HUES64 (cell line): ENCODE data around the gene ANKRD26.
"Not testable (repeated sequence)": the region's sequence is repeated elsewhere in the genome, so short reads cannot be mapped to it uniquely, and the experiment has no call there.

Experiments used
- H3K27ac ChIP-seq: 2 replicates; pipeline ENCODE4 v1.7.0; 2013; ENCODE audit warnings: low read depth, low read length, inconsistent platforms
- H3K27me3 ChIP-seq: 2 replicates; pipeline ENCODE4 v1.6.1; 2013; ENCODE audit warnings: mild to moderate bottlenecking, low read length; ENCODE audit not compliant: insufficient read depth
- H3K36me3 ChIP-seq: 2 replicates; pipeline ENCODE4 v1.6.1; 2013; ENCODE audit warnings: mild to moderate bottlenecking, low read length; ENCODE audit not compliant: insufficient read depth
- H3K4me1 ChIP-seq: 2 replicates; pipeline ENCODE4 v1.6.1; 2013; ENCODE audit warnings: mild to moderate bottlenecking, low read length, moderate library complexity; ENCODE audit not compliant: insufficient read depth
- H3K4me3 ChIP-seq: 2 replicates; pipeline ENCODE4 v1.5.1; 2013; ENCODE audit warnings: mild to moderate bottlenecking, low read length, moderate library complexity
- H3K9ac ChIP-seq: 2 replicates; pipeline ENCODE4 v1.6.1; 2013; ENCODE audit warnings: mild to moderate bottlenecking, low read depth, low read length
- H3K9me3 ChIP-seq: 2 replicates; pipeline ENCODE4 v1.6.1; 2013; ENCODE audit warnings: low read depth, low read length; ENCODE audit not compliant: insufficient read depth
- WGBS: fragments of 150-250, 120-280 bp; methylation state at CpG from one replicate; pipeline ENCODE4 v1.1.7; 2013; ENCODE audit warnings: missing lambda C conversion rate; 5-methylcytosine and 5-hydroxymethylcytosine counted together

The ANKRD26 gene

GRCh38 chr10:27088119-27089044 lies 11.9 kb downstream of the ANKRD26 start:
- no peak overlapping the region for H3K4me3 ChIP-seq
- no peaks in the 10 kb centered on the region for H3K27me3 ChIP-seq
- no peak overlapping the region for H3K27ac ChIP-seq
- WGBS: 97% methylated on average over 5 of the region's 5 CpGs
- no peak overlapping the region for H3K9ac ChIP-seq
- H3K36me3 ChIP-seq: peaks cover 71% of the 10 kb centered on the region
- H3K9me3 ChIP-seq: no peaks in the 10 kb centered on the region
- H3K4me1 ChIP-seq: no peaks in the 10 kb centered on the region

- Histone ChIP-seq H3K9ac (no peak overlapping the region), H3K27ac (no peak overlapping the region; the same call in 1 of the 2 replicates), H3K36me3 (peaks cover 49% of the 10 kb centered on the region), H3K9me3 (no peaks in the 10 kb centered on the region), H3K4me1 (no peaks in the 10 kb centered on the region), H3K4me3 (no peak overlapping the region), H3K27me3 (no peaks in the 10 kb centered on the region)
- WGBS: 86% methylated on average over 6 of the region's 6 CpGs
These were observed 27.7 kb downstream of the ANKRD26 start for GRCh38 chr10:27072436-27073114.

DNA sequence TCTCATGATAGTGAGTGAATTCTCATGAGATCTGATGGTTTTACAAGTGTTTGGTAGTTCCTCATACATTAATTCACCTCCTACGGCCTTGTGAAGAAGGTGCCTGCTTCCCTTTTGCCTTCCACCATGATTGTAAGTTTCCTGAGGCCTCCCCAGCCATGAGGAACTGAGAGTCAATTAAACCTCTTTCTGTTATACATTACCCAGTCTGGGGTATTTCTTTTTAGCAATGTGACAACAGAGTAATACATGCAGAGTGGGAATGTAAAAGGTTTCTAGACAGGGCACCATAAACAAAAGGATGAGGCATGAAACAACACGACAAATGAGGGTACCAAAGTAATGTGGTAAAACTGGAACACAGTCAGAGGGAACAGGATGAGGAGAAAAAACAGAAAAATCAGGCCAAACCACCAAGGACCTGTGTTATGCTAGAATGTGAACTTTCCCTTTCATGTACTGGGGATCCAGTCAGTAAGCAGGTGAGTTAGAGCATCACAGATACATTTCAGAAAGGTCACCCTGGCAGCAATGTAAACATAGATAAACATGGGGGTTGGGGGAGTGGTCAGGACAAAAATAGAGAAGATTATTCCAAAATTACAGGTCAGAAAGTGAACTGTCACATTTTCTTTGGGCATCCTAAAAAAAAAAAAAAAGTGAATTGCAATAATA lies 31.9 kb downstream of the ANKRD26 start:
- WGBS: 97% methylated on average over 2 of the region's 2 CpGs
- peaks cover 43% of the 10 kb centered on the region for H3K36me3 ChIP-seq

GRCh38 chr10:27065084-27065483 lies 35.2 kb downstream of the ANKRD26 start:
- no peaks in the 10 kb centered on the region for H3K27me3 ChIP-seq
- H3K27ac ChIP-seq: no peak overlapping the region
- H3K4me3 ChIP-seq: no peak overlapping the region
- H3K4me1 ChIP-seq: no peaks in the 10 kb centered on the region
- WGBS: 95% methylated on average over 2 of the region's 2 CpGs
- no peaks in the 10 kb centered on the region for H3K9me3 ChIP-seq
- peaks cover 53% of the 10 kb centered on the region for H3K36me3 ChIP-seq
- no peak overlapping the region for H3K9ac ChIP-seq

More for the DNA sequence above, 31.9 kb downstream of the ANKRD26 start:
- Histone ChIP-seq H3K4me1 (no peaks in the 10 kb centered on the region), H3K4me3 (no peak overlapping the region), H3K9me3 (no peaks in the 10 kb centered on the region), H3K27ac (no peak overlapping the region), H3K9ac (no peak overlapping the region), H3K27me3 (no peaks in the 10 kb centered on the region)

- Histone ChIP-seq H3K9me3 (no peaks in the 10 kb centered on the region), H3K36me3 (peaks cover 55% of the 10 kb centered on the region), H3K4me3 (no peak overlapping the region), H3K9ac (no peak overlapping the region), H3K4me1 (no peaks in the 10 kb centered on the region), H3K27ac (no peak overlapping the region), H3K27me3 (no peaks in the 10 kb centered on the region)
These were observed 47.6 kb downstream of the ANKRD26 start for GRCh38 chr10:27052656-27053055.

GRCh38 chr10:27045247-27045646 lies 55.0 kb downstream of the ANKRD26 start:
- not testable (repeated sequence) for H3K9me3 ChIP-seq, H3K9ac ChIP-seq, H3K4me1 ChIP-seq, H3K4me3 ChIP-seq, H3K27ac ChIP-seq, H3K27me3 ChIP-seq
- peaks cover 47% of the 10 kb centered on the region for H3K36me3 ChIP-seq
- WGBS: 93% methylated on average over 4 of the region's 4 CpGs

DNA sequence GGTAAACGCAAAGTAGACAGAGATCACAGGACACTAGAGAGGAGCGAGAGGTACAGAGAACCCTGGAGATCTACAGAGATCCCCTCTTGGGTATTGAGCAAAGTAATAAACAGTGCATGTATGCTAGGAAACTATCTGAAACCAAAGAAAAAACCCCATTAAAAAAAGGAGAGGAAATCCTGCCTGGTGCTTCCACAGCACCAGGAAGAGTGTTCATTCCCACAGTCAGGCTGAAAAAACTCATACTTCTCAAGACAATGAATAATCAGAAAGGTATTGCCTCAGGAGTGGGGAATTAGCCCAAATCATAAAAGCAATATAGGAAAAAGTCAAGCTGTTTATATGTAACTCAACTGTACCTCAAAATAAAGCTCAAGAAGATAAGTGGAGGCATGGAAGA lies 59.1 kb downstream of the ANKRD26 start:
- Histone ChIP-seq H3K9ac (no peak overlapping the region), H3K36me3 (peaks cover 59% of the 10 kb centered on the region), H3K9me3 (no peaks in the 10 kb centered on the region), H3K27me3 (no peaks in the 10 kb centered on the region), H3K4me1 (peaks cover 3% of the 10 kb centered on the region; the same call in 1 of the 2 replicates), H3K4me3 (no peak overlapping the region), H3K27ac (no peak overlapping the region)
- 92% methylated on average over 2 of the region's 2 CpGs for WGBS

- H3K36me3 ChIP-seq: peaks cover 66% of the 10 kb centered on the region
- no peaks in the 10 kb centered on the region for H3K9me3 ChIP-seq
- WGBS: 97% methylated on average over 5 of the region's 5 CpGs
- H3K27me3 ChIP-seq: no peaks in the 10 kb centered on the region
- no peak overlapping the region for H3K4me3 ChIP-seq
- no peak overlapping the region for H3K27ac ChIP-seq
- no peaks in the 10 kb centered on the region for H3K4me1 ChIP-seq
- H3K9ac ChIP-seq: no peak overlapping the region
These were observed 62.1 kb downstream of the ANKRD26 start for GRCh38 chr10:27038168-27038567.

GRCh38 chr10:27035163-27035562 lies 65.1 kb downstream of the ANKRD26 start:
- Histone ChIP-seq H3K9me3 (no peaks in the 10 kb centered on the region), H3K4me1 (no peaks in the 10 kb centered on the region), H3K27ac (no peak overlapping the region), H3K27me3 (no peaks in the 10 kb centered on the region), H3K36me3 (peaks cover 65% of the 10 kb centered on the region), H3K9ac (no peak overlapping the region), H3K4me3 (no peak overlapping the region)
- WGBS: 93% methylated on average over 4 of the region's 5 CpGs

- Histone ChIP-seq H3K27ac (no peak overlapping the region), H3K27me3 (no peaks in the 10 kb centered on the region), H3K36me3 (peaks cover 61% of the 10 kb centered on the region), H3K9ac (no peak overlapping the region), H3K4me1 (no peaks in the 10 kb centered on the region), H3K4me3 (no peak overlapping the region), H3K9me3 (no peaks in the 10 kb centered on the region)
- 92% methylated on average over 2 of the region's 2 CpGs for WGBS
These were observed 70.2 kb downstream of the ANKRD26 start for GRCh38 chr10:27030060-27030459.

DNA sequence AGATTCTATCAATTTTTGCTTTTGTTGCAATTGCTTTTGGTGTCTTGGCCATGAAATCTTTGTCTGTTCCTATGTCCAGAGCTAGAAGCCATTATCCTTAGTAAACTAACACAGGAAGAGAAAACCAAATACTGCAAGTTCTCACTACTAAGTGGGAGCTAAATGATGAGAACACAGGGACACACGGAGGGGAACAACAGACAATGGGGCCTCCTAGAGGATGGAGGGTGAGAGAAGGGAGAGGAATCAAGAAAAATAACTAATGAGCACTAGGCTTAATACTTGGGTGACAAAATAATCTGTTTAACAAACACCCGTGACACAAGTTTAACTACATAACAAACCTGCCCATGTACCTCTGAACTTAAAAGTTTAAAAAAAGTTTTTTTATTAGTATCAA lies 78.2 kb downstream of the ANKRD26 start:
- Histone ChIP-seq H3K27ac (no peak overlapping the region), H3K36me3 (peaks cover 19% of the 10 kb centered on the region), H3K4me1 (peaks cover 11% of the 10 kb centered on the region), H3K9me3 (no peaks in the 10 kb centered on the region), H3K27me3 (no peaks in the 10 kb centered on the region), H3K4me3 (no peak overlapping the region), H3K9ac (no peak overlapping the region)
- 79% methylated on average over 2 of the region's 2 CpGs for WGBS
